ENCODE results near the gene P3R3URF. TPM values are rescaled to one million over a fixed set of nuclear protein-coding genes. Genes with fewer than 3 reads are reported as not detected.

P3R3URF gene
- total RNA-seq, 1 experiment from 2014 or later = not detected

GRCh38 chr1:46180082-46180616, 3.9 kb upstream of the P3R3URF start:
- no TSS peak for BruUV-seq (replicated peaks)
- ChIA-PET CTCF (interaction anchor here (0.9 to 4.4 kb wide), 3 partner anchors 18 to 96 kb away, joined by 3 to 58 read pairs (median 7); partner anchors contain the start of gene POMGNT1), POLR2A (ENCODE audit: unreplicated experiment) (no interaction called here)
- Histone ChIP-seq H3K4me1 (replicated peaks; ENCODE audit: insufficient read depth) (peaks cover 65% of the 10 kb centered on the region), H4K20me1 (ENCODE audit: insufficient read depth) (no peaks in the 10 kb centered on the region), H3K27ac (peak overlapping the region; percentile 91), H3K4me3 (peak overlapping the region; percentile 83), H3F3A (ENCODE audit: insufficient read depth, low read depth) (peaks cover 54% of the 10 kb centered on the region), H3K9me3 (ENCODE audit: insufficient read depth, low read depth) (no peaks in the 10 kb centered on the region), H3K79me2 (ENCODE audit: low read depth) (peaks cover 41% of the 10 kb centered on the region), H3K9me2 (ENCODE audit: insufficient read depth) (no peaks in the 10 kb centered on the region), H3K4me2 (peak overlapping the region; percentile 97), H2AFZ (no peak overlapping the region), H3K27me3 (ENCODE audit: insufficient read depth, low read depth) (no peaks in the 10 kb centered on the region), H3K36me3 (ENCODE audit: low read depth) (peaks cover 14% of the 10 kb centered on the region)
- TF ChIP-seq EZH2 (IDR thresholded peaks at IDR 0.05; ENCODE audit: low read depth) (no peak), CTCF (conservative IDR thresholded peaks at IDR 0.05) (peak; percentile 42; the same call in 1 of the 2 replicates)
- peak; percentile 90 to 97 for DNase-seq
- intact Hi-C loops (cut with micrococcal nuclease; ENCODE audit: unreplicated experiment) = loop anchor here (1.0 to 10.0 kb wide), 6 partner anchors 43 to 1165 kb away; partner anchors contain the start of genes HECTD3, HPDL, LRRC41 and MAST2

- ChIA-PET POLR2A (ENCODE audit: unreplicated experiment) (interaction anchor here (0.6 kb wide), 3 partner anchors 132 to 688 kb away, joined by 4 to 13 read pairs (median 5); no protein-coding TSS in a partner anchor), CTCF (interaction anchor here (0.6 to 1.0 kb wide), 4 partner anchors 65 to 296 kb away, joined by 3 to 7 read pairs (median 4); no protein-coding TSS in a partner anchor)
- Histone ChIP-seq H3K79me2 (ENCODE audit: low read depth) (peaks cover 33% of the 10 kb centered on the region), H3K9me2 (ENCODE audit: insufficient read depth) (no peaks in the 10 kb centered on the region), H3K27ac (peak overlapping the region; percentile 91), H3F3A (ENCODE audit: insufficient read depth, low read depth) (peaks cover 51% of the 10 kb centered on the region), H3K4me3 (peak overlapping the region; percentile 83; the same call in 1 of the 2 replicates), H4K20me1 (ENCODE audit: insufficient read depth) (no peaks in the 10 kb centered on the region), H3K4me2 (peak overlapping the region; percentile 97), H3K27me3 (ENCODE audit: insufficient read depth, low read depth) (no peaks in the 10 kb centered on the region), H3K9me3 (ENCODE audit: insufficient read depth, low read depth) (no peaks in the 10 kb centered on the region), H2AFZ (no peak overlapping the region; the same call in 1 of the 2 replicates), H3K4me1 (replicated peaks; ENCODE audit: insufficient read depth) (peaks cover 65% of the 10 kb centered on the region), H3K36me3 (ENCODE audit: low read depth) (peaks cover 6% of the 10 kb centered on the region)
- peak; percentile 74 to 88 for DNase-seq
- no TSS peak for BruUV-seq (replicated peaks)
- intact Hi-C loops (cut with micrococcal nuclease; ENCODE audit: unreplicated experiment) = loop anchor here (1.0 to 10.0 kb wide), 11 partner anchors 44 to 1165 kb away; partner anchors contain the start of genes HECTD3, HPDL, IPP and LRRC41
- TF ChIP-seq CTCF (conservative IDR thresholded peaks at IDR 0.05) (peak; percentile 95), EZH2 (IDR thresholded peaks at IDR 0.05; ENCODE audit: low read depth) (no peak)
Measured at GRCh38 chr1:46179138-46180081, 3.1 kb upstream of the P3R3URF start.

- DNase-seq = no peak
- H3K9me2 ChIP-seq (ENCODE audit: insufficient read depth) = no peaks in the 10 kb centered on the region
- H3K4me2 ChIP-seq = peak overlapping the region; percentile 86
- intact Hi-C loops (cut with micrococcal nuclease; ENCODE audit: unreplicated experiment) = no loop called here
- no peaks in the 10 kb centered on the region for H4K20me1 ChIP-seq (ENCODE audit: insufficient read depth)
- CTCF ChIA-PET = no interaction called here
- BruUV-seq (replicated peaks) = no TSS peak
- 0 out of 2 replicates have a peak overlapping the region, but pooled peaks have one; percentile 7 for H2AFZ ChIP-seq
- H3K36me3 ChIP-seq (ENCODE audit: low read depth) = no peaks in the 10 kb centered on the region
- peak overlapping the region; percentile 99 for H3K27ac ChIP-seq
- H3K27me3 ChIP-seq (ENCODE audit: insufficient read depth, low read depth) = no peaks in the 10 kb centered on the region
- H3K9me3 ChIP-seq (ENCODE audit: insufficient read depth, low read depth) = no peaks in the 10 kb centered on the region
- H3K79me2 ChIP-seq (ENCODE audit: low read depth) = peaks cover 16% of the 10 kb centered on the region; the same call in 1 of the 2 replicates
- peak overlapping the region; percentile 30; the same call in 1 of the 2 replicates for H3K4me3 ChIP-seq
- H3K4me1 ChIP-seq (replicated peaks; ENCODE audit: insufficient read depth) = peaks cover 84% of the 10 kb centered on the region
- TF ChIP-seq EZH2 (IDR thresholded peaks at IDR 0.05; ENCODE audit: low read depth) (no peak), CTCF (conservative IDR thresholded peaks at IDR 0.05) (no peak)
- peaks cover 50% of the 10 kb centered on the region for H3F3A ChIP-seq (ENCODE audit: insufficient read depth, low read depth)
- POLR2A ChIA-PET (ENCODE audit: unreplicated experiment) = no interaction called here
Measured at GRCh38 chr1:46175243-46175642, 1.0 kb downstream of the P3R3URF start.
